Esophagus muscularis mucosa (tissue), 4 donors: Measurements from ENCODE around the gene MOG. TPM values are rescaled to one million over a fixed set of nuclear protein-coding genes. Genes with fewer than 3 reads are reported as not detected.
A peak's percentile ranks its signal among the peaks of the same experiment; 100 is the strongest.

ENCODE experiments used
- DNase-seq: peaks from one replicate; pipeline ENCODE4 v3.0.0-alpha.2; 2017; ENCODE audit errors: extremely low spot score
- H3K27ac ChIP-seq, 4 donors: fragments of 200-600 bp; sonication (generic); replicated peaks in 1 of 4; 1 replicate in 3 of 4; 2 replicates in 1 of 4; pipeline ENCODE4 v1.5.1; 2016 to 2019; ENCODE audit warnings: mild to moderate bottlenecking in 1 of 4
- H3K27me3 ChIP-seq, 4 donors: fragments of 200-600 bp; sonication (generic); one replicate each; pipeline versions ENCODE4 v1.5.1 to v1.6.0; 2016 to 2019
- H3K36me3 ChIP-seq, 4 donors: fragments of 200-600 bp; sonication (generic); one replicate each; pipeline ENCODE4 v1.5.1; 2016 to 2019
- H3K4me1 ChIP-seq, 4 donors: fragments of 200-600 bp; sonication (generic); one replicate each; pipeline ENCODE4 v1.5.1; 2016 to 2019
- H3K4me3 ChIP-seq, 4 donors: fragments of 200-600 bp; sonication (generic); 1 replicate in 2 of 4; 2 replicates in 2 of 4; pipeline ENCODE4 v1.5.1; 2016 to 2019; ENCODE audit warnings: mild to moderate bottlenecking in 4 of 4, moderate library complexity in 1 of 4
- H3K9me3 ChIP-seq, 4 donors: fragments of 200-600 bp; sonication (generic); 1 replicate in 3 of 4; 2 replicates in 1 of 4; pipeline ENCODE4 v1.5.1; 2016 to 2019
- CTCF ChIP-seq, 3 experiments: fragments of 200-600 bp in 2 of 3; fragments of 450-650 bp in 1 of 3; sonication (generic) in 2 of 3; IDR thresholded peaks; one replicate each; pipeline ENCODE4 v1.5.1; 2017 to 2019; ENCODE audit warnings: antibody characterized with exemption in 3 of 3, mild to moderate bottlenecking in 2 of 3, moderate library complexity in 1 of 3
- EP300 ChIP-seq: sonication (generic); formaldehyde crosslinking; IDR thresholded peaks from one replicate; pipeline ENCODE4 v1.6.1; 2017; ENCODE audit warnings: antibody characterized with exemption
- POLR2A ChIP-seq: fragments of 450-650 bp; IDR thresholded peaks from one replicate; pipeline ENCODE4 v1.6.1; 2017; ENCODE audit warnings: antibody characterized with exemption, moderate library complexity, mild to moderate bottlenecking, low read depth
- POLR2AphosphoS5 ChIP-seq, 2 donors: sonication (generic); formaldehyde crosslinking; IDR thresholded peaks; one replicate each; pipeline ENCODE4 v1.6.1; 2017; ENCODE audit warnings: antibody characterized with exemption in 2 of 2
- WGBS: methylation state at CpG from one replicate; pipeline ENCODE4 v1.1.5; 2018; 5-methylcytosine and 5-hydroxymethylcytosine counted together
- intact Hi-C: fragments of 100-400 bp; cut with DNase I; formaldehyde crosslinking; loops from one replicate; pipeline ENCODE4 v1.15.1; 2023
- total RNA-seq, 4 donors: library from RNA; depleted of rRNA; stranded (reverse); fragments of >200 nt; gene quantifications; one replicate each; pipeline versions ENCODE4 v1.1.0 to v1.2.1, GENCODE V29; 2016

Gene MOG
- total RNA-seq, 4 donors from 2014 or later, result not detected

- intact Hi-C loops, result no loop called here
- WGBS, result 90% methylated on average over 2 of the region's 12 CpGs
- no peak overlapping the region for H3K27ac ChIP-seq
- peaks cover 0 to 11% (median 0%) of the 10 kb centered on the region in 4 donors for H3K4me1 ChIP-seq
- no peak overlapping the region for H3K4me3 ChIP-seq
- no peak for DNase-seq
- H3K9me3 ChIP-seq, result no peaks in the 10 kb centered on the region
- H3K27me3 ChIP-seq, result peaks cover 0 to 15% (median 0%) of the 10 kb centered on the region in 4 donors
- no peaks in the 10 kb centered on the region for H3K36me3 ChIP-seq
- no peak for TF ChIP-seq CTCF (IDR thresholded peaks at IDR 0.05)
Measured at GRCh38 chr6:29673161-29673560, 16.3 kb downstream of the MOG start.

- Histone ChIP-seq H3K27me3 (peaks cover 0 to 15% (median 0%) of the 10 kb centered on the region in 4 donors), H3K27ac (no peak overlapping the region), H3K36me3 (no peaks in the 10 kb centered on the region), H3K9me3 (no peaks in the 10 kb centered on the region), H3K4me3 (no peak overlapping the region), H3K4me1 (peaks cover 0 to 11% (median 0%) of the 10 kb centered on the region in 4 donors)
- intact Hi-C loops, result no loop called here
- no peak for DNase-seq
- no peak for TF ChIP-seq POLR2A
- TF ChIP-seq CTCF (IDR thresholded peaks at IDR 0.05), result no peak
- TF ChIP-seq POLR2AphosphoS5 (IDR thresholded peaks at IDR 0.05), result no peak
- TF ChIP-seq EP300, result no peak
- 95% methylated on average over 5 of the region's 5 CpGs for WGBS
Measured at GRCh38 chr6:29674008-29674407, 17.1 kb downstream of the MOG start.

- 100% methylated on average over 1 of the region's 1 CpG for WGBS
- Histone ChIP-seq H3K27me3 (peaks cover 0 to 13% (median 0%) of the 10 kb centered on the region in 4 donors), H3K9me3 (no peaks in the 10 kb centered on the region), H3K27ac (no peak overlapping the region), H3K36me3 (no peaks in the 10 kb centered on the region), H3K4me3 (no peak overlapping the region), H3K4me1 (peaks cover 0 to 11% (median 0%) of the 10 kb centered on the region in 4 donors)
- intact Hi-C loops, result no loop called here
- no peak for DNase-seq
- TF ChIP-seq CTCF (IDR thresholded peaks at IDR 0.05) (no peak), POLR2A (no peak), EP300 (no peak), POLR2AphosphoS5 (IDR thresholded peaks at IDR 0.05) (no peak)
Measured at GRCh38 chr6:29675561-29675960, 18.7 kb downstream of the MOG start.

GRCh38 chr6:29676981-29677601, 20.2 kb downstream of the MOG start:
- no peak for DNase-seq
- Histone ChIP-seq H3K27me3 (peaks cover 0 to 11% (median 0%) of the 10 kb centered on the region in 4 donors), H3K36me3 (no peaks in the 10 kb centered on the region), H3K4me1 (peaks cover 0 to 11% (median 0%) of the 10 kb centered on the region in 4 donors), H3K27ac (peak overlapping the region in 1 of 4 donors; percentile 48), H3K4me3 (no peak overlapping the region), H3K9me3 (no peaks in the 10 kb centered on the region)
- WGBS, result 32% methylated on average over 2 of the region's 2 CpGs
- intact Hi-C loops, result no loop called here
- TF ChIP-seq POLR2AphosphoS5 (IDR thresholded peaks at IDR 0.05) (no peak), CTCF (IDR thresholded peaks at IDR 0.05) (no peak)

GRCh38 chr6:29678114-29678513, 21.2 kb downstream of the MOG start:
- no peaks in the 10 kb centered on the region for H3K36me3 ChIP-seq
- H3K4me3 ChIP-seq, result no peak overlapping the region
- H3K4me1 ChIP-seq, result peaks cover 0 to 11% (median 0%) of the 10 kb centered on the region in 4 donors
- peaks cover 0 to 11% (median 0%) of the 10 kb centered on the region in 4 donors for H3K27me3 ChIP-seq
- no peak for TF ChIP-seq POLR2AphosphoS5 (IDR thresholded peaks at IDR 0.05)
- TF ChIP-seq EP300, result no peak
- no peak for TF ChIP-seq CTCF (IDR thresholded peaks at IDR 0.05)
- no peak for TF ChIP-seq POLR2A
- intact Hi-C loops, result no loop called here
- no peaks in the 10 kb centered on the region for H3K9me3 ChIP-seq
- no peak overlapping the region for H3K27ac ChIP-seq
- 94% methylated on average over 5 of the region's 5 CpGs for WGBS
- DNase-seq, result no peak
